ENCODE results near the gene PADI6.

The PADI6 gene

DNA sequence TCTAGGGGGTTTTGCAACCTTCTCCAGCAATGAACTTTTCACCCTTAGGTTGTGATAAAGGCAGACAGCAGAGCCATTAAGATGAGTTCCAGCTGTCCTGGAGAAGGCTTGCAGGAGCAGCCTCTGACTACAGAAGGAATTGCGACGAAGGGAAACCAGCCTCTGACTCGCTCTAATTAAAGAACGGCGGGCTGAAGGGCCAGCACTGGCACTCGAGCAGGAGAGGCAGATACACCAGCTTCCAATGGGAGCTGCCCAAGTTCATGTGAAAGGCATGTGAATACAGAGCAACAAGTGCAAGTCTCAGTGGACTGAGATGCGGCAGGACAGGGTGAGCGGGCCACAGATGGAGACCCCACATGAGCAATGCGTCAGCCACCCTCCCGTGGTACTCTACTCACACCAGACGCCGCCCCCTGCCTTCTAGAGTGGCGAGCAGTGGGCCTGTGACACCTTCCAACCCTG is 51.8 kb downstream of the PADI6 start:
- TF ChIP-seq, protein P1, sequence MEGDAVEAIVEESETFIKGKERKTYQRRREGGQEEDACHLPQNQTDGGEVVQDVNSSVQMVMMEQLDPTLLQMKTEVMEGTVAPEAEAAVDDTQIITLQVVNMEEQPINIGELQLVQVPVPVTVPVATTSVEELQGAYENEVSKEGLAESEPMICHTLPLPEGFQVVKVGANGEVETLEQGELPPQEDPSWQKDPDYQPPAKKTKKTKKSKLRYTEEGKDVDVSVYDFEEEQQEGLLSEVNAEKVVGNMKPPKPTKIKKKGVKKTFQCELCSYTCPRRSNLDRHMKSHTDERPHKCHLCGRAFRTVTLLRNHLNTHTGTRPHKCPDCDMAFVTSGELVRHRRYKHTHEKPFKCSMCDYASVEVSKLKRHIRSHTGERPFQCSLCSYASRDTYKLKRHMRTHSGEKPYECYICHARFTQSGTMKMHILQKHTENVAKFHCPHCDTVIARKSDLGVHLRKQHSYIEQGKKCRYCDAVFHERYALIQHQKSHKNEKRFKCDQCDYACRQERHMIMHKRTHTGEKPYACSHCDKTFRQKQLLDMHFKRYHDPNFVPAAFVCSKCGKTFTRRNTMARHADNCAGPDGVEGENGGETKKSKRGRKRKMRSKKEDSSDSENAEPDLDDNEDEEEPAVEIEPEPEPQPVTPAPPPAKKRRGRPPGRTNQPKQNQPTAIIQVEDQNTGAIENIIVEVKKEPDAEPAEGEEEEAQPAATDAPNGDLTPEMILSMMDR (IDR thresholded peaks at IDR 0.05; ENCODE audit: control insufficient read depth, extremely low read depth, insufficient read depth): no peak
- no peak for DNase-seq (ENCODE audit: low read depth)
- H3K4me3 ChIP-seq (ENCODE audit: low read depth, low read length): no peak overlapping the region

DNA sequence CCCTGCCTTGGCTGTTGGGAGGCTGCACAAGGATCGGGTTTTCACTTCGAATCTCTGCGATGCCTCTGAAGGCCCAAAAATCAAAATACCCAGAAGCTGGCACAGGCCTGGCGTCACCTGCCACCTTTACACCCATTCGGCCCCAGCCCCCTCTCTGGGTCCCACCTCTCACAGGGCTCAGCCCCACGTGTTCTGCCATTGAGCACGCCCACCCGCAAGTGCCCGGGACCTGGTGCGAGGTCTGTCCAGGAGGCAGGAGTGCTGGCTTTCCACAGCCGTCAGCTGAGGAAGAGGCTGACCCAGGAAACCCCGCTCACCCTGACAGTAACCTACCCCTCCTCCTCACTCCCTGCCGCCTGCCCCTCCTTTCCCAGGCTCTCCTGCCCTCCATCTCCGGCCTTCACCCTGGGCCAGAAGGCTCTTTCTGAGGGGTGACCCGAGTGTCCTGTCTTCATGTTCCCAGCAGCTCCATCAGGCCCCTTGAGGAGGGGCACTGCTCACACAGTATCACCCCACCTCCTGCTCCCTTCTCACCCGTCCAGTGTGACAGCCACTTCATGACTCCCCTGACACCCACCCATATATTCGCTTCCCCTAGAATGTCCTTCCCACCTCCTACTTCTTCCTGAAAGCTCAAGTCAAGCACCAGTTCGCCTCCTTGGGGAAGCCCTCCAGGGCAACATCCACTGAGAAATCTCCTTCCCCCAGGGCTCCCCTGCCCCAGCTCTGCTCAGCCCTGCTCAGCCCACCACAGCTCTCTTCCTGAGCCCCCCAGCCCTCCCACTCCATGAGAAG is 54.0 kb downstream of the PADI6 start:
- no peak for DNase-seq (ENCODE audit: low read depth)
- TF ChIP-seq, protein P1 (IDR thresholded peaks at IDR 0.05; ENCODE audit: control insufficient read depth, extremely low read depth, insufficient read depth): no peak
- no peak overlapping the region for H3K4me3 ChIP-seq (ENCODE audit: low read depth, low read length)

DNA sequence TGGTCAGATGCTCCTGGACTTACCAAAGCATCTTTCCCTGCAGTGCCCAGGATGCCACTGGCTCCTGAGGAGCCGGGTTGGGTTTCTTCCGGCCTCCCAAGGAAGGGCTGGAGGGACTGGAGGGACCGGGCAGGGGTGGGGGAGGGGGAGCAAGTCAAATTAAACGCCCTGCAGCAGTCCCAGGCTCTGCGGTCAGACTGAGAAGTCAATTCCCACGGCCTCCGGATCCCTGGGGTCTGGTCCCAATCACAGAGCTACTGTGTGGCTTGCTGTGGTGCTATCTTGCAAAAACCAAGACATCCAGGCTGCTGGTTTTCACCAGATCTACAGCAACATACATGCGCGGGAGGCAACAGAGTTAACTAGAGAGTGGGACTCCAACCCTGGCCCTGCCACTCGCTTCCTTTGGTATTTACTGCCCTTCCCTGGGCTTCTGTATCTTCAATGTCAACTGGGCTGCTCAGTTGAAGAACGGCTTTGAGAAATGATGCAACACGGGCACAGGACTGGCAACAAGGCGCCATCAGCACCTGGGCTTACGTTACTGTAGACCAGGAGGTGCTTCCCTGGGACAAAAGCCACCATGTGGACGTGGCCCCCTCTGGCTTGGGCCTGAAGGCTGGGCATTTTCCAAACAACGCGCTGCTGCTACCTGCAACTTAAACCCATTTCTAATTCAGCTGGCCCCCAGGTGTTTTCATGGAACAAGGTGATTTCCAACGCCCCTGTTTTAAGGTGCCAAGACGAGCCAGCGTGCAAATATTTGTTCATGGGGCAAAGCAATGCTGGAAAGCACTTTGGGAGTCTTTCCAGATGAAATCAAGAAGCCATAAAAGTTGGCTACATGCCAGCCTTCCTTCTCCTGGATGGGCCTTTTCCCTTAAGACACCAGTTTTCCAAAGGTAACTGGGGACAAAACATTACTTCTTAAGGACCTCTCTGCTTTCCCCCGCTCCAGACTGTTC is 56.0 kb downstream of the PADI6 start:
- DNase-seq (ENCODE audit: low read depth): peak; percentile 47
- no peak overlapping the region for H3K4me3 ChIP-seq (ENCODE audit: low read depth, low read length)
- TF ChIP-seq, protein P1 (IDR thresholded peaks at IDR 0.05; ENCODE audit: control insufficient read depth, extremely low read depth, insufficient read depth): no peak

DNA sequence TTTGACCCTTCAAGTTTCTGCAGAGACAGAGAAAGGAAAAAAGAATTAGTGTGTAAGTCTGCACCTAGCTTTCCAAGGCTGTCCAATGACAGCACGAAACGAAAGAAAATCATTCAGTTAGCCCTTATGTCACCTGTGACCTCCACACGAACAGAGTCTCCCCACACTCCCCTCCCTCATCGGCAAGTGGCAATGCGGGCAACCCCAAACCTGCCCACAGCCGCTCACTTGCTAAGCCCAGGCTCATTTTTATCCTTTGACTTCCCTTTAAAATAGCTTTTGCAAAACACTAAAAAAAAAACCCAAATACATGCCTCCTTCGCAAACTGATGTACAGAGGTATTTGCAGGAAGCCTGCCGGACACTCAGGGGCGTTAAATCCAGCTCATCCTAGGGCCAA is 57.2 kb downstream of the PADI6 start:
- DNase-seq (ENCODE audit: low read depth): no peak
- no peak overlapping the region for H3K4me3 ChIP-seq (ENCODE audit: low read depth, low read length)
- TF ChIP-seq, protein P1 (IDR thresholded peaks at IDR 0.05; ENCODE audit: control insufficient read depth, extremely low read depth, insufficient read depth): no peak

DNA sequence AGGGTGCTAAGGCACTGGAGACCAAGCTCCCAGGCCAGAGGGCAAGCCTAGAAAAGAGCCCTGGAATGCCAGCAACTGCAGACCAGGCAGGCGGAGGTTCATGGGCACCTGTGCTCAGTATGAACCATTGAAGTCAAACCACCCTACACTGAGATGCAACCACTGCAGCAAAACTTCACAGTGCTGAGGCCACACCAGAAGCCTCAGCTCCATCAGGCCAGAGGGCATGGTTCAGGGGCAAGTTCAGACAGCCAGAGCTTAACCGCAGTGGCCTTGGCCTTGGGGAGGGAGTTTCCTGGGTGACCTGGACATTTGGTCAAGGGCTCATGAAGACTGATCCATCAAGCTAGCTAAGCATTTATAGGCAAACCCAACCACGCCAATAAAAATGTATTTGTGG is 60.4 kb downstream of the PADI6 start:
- DNase-seq (ENCODE audit: low read depth): no peak
- H3K4me3 ChIP-seq (ENCODE audit: low read depth, low read length): no peak overlapping the region
- TF ChIP-seq, protein P1 (IDR thresholded peaks at IDR 0.05; ENCODE audit: control insufficient read depth, extremely low read depth, insufficient read depth): no peak

DNA sequence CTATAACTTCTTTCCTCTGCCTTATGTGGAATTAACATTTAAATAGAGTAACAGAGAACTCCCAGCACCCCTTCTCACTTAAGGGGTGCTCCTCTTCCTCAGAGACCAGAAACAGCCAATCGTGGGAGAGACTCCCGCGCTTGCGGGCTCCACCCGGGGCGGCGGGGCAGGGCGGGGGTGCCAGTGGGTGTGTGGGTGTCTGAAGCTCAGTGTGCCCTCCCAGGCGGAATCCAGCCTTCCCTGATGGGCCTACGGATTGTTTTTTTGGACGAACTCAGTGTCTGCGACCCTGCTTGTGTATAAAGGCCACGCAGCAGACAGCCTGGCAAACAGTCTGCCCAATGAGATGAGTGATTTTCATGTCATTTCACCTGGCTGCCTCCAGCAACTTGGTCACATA is 61.3 kb downstream of the PADI6 start:
- H3K4me3 ChIP-seq (ENCODE audit: low read depth, low read length): no peak overlapping the region
- TF ChIP-seq, protein P1 (IDR thresholded peaks at IDR 0.05; ENCODE audit: control insufficient read depth, extremely low read depth, insufficient read depth): no peak
- DNase-seq (ENCODE audit: low read depth): no peak

Measured in LNCaP clone FGC (cell line).